ENCODE results near the gene CACNA2D3. TPM values are rescaled to one million over a fixed set of nuclear protein-coding genes. Genes with fewer than 3 reads are reported as not detected.

CACNA2D3 gene
- total RNA-seq, 2 experiments from 2014 or later = not detected

DNA sequence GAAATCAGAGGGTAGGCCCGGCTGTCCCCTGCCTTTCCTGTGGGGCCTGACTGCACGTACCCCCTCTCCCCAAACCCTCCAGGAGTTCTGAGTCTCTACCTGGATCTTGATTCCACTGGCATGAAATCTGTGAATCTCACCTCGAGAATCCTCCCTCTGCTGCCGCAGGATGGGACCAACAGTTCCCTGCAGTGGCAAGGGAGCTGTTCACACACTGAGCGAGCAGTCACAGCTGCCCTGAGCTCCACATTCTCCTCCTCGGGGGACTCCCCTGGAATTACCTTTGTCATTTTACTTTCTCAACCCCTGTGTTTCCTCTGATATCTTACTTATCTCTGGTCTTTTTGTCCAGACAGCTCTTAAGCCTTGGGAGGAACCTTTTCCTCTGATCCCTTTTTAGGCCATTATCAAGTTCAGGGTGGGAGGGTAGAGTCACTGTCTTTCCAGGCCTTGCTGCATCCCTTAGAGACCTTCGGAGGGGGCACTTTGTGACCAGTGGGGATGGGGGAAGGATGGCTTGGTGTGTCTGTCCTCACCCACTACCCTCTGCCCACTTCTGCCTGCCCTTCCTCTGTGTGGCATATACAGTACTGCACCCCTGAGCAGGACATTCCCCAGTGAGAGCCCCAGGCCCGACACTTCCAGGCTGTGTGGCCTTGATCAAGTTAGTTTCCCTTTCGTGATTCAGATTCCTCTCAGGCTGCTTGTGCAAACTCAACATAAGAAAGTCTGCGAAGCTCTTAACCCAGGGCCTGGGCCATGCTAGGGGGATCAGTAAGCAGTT lies 42.0 kb downstream of the CACNA2D3 start:
- H3K4me3 Mint-ChIP-seq = no peak overlapping the region
- no peak overlapping the region for H3K27ac Mint-ChIP-seq
- H3K9me3 Mint-ChIP-seq = peaks cover 2% of the 10 kb centered on the region
- no peaks in the 10 kb centered on the region for H3K36me3 Mint-ChIP-seq
- no peak for DNase-seq
- ChIA-PET CTCF (no interaction called here), POLR2A (no interaction called here)
- no peaks in the 10 kb centered on the region for H3K4me1 Mint-ChIP-seq (ENCODE audit: low read depth)
- peaks cover 3% of the 10 kb centered on the region for H3K27me3 Mint-ChIP-seq
- intact Hi-C loops (cut with micrococcal nuclease) = no loop called here

DNA sequence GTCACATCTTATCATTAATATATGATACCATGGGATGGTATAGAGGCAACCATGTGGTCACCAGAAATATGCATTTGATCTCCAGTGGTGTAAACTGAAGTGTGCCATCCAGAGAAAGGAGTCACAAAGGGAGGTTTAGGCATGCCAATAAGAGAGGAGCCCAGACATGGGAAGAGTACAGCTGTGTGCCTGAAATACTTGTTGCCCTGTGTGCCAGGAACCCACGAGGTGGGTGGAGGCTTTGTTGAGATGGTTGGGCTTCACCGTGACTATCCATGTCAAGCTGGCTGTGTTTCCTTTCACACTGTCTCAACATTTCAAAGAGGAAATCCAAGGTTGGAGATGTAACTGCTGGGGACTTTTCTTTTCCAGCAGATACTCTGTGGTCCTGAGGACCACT lies 43.5 kb downstream of the CACNA2D3 start:
- no peaks in the 10 kb centered on the region for H3K4me1 Mint-ChIP-seq (ENCODE audit: low read depth)
- intact Hi-C loops (cut with micrococcal nuclease) = no loop called here
- CTCF ChIA-PET = no interaction called here
- H3K27me3 Mint-ChIP-seq = no peaks in the 10 kb centered on the region
- DNase-seq = no peak
- H3K4me3 Mint-ChIP-seq = no peak overlapping the region
- H3K36me3 Mint-ChIP-seq = no peaks in the 10 kb centered on the region
- H3K27ac Mint-ChIP-seq = no peak overlapping the region
- POLR2A ChIA-PET = no interaction called here
- peaks cover 2% of the 10 kb centered on the region for H3K9me3 Mint-ChIP-seq

DNA sequence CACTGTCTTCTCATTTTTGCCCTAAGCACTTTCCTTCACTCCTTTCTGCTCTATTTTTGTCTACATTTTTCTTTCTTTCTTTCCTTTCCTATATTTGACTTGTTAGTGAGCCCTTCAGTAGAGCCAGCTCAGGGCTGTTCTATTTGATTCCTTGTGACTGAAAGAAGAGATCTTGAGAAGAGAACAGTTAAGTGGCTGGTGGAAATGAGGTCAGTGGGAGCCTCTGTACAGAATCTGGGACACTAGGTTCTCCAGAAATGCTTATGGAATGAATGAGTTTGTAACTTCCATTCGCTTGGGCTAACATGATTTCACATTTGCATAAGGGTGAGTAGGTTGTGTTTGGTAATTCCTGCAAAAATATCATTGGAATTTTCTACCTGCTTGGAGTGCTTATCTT lies 45.6 kb downstream of the CACNA2D3 start:
- peaks cover 2% of the 10 kb centered on the region for H3K9me3 Mint-ChIP-seq
- no peaks in the 10 kb centered on the region for H3K4me1 Mint-ChIP-seq (ENCODE audit: low read depth)
- no peak overlapping the region for H3K27ac Mint-ChIP-seq
- no peaks in the 10 kb centered on the region for H3K27me3 Mint-ChIP-seq
- CTCF ChIA-PET = no interaction called here
- DNase-seq = no peak
- no peak overlapping the region for H3K4me3 Mint-ChIP-seq
- POLR2A ChIA-PET = no interaction called here
- intact Hi-C loops (cut with micrococcal nuclease) = no loop called here
- H3K36me3 Mint-ChIP-seq = no peaks in the 10 kb centered on the region

DNA sequence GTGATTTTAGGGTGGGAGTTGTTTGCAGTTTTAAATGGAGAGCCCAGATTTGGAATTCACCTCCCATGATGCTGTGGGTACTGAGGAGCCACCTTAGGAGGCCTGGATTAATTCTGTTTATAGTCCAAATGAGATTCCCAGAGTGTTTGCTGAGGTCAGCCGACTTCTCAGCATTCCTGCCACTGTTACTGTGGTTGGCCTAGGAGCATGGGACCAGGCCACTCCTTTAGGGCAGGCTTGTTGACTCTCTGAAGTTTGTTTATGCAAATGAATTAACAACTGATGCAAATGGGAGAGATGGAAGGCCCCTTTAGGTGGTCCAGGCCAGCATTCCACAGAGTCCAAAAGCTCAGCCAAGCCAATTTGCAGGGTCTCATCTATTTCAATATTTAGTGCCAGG lies 46.1 kb downstream of the CACNA2D3 start:
- H3K4me1 Mint-ChIP-seq (ENCODE audit: low read depth) = no peaks in the 10 kb centered on the region
- H3K27ac Mint-ChIP-seq = no peak overlapping the region
- ChIA-PET CTCF (no interaction called here), POLR2A (no interaction called here)
- no peaks in the 10 kb centered on the region for H3K27me3 Mint-ChIP-seq
- no peaks in the 10 kb centered on the region for H3K36me3 Mint-ChIP-seq
- H3K4me3 Mint-ChIP-seq = no peak overlapping the region
- intact Hi-C loops (cut with micrococcal nuclease) = no loop called here
- no peak for DNase-seq
- peaks cover 2% of the 10 kb centered on the region for H3K9me3 Mint-ChIP-seq

DNA sequence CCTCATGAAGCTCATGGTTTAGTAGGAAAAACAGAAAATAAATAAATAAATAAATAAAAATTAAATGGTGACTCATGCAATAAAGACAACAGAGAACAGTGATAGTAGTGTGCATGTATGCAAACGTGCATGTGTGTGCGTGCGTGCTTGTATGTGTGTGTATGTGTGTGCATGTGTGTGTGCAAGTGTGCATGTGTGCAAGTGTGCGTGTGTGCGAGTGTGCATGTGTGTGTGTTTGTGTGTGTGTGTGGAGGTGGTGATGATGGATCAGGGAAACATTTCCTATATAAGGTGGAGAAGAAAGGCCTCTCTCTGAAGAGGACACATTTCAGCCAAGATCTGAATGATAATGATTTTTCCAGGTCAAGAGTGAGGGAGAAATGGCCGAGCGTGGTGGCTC lies 47.2 kb downstream of the CACNA2D3 start:
- Mint-ChIP-seq H3K4me3 (no peak overlapping the region), H3K27me3 (no peaks in the 10 kb centered on the region), H3K36me3 (no peaks in the 10 kb centered on the region), H3K4me1 (ENCODE audit: low read depth) (no peaks in the 10 kb centered on the region), H3K9me3 (peaks cover 2% of the 10 kb centered on the region), H3K27ac (no peak overlapping the region)
- ChIA-PET CTCF (no interaction called here), POLR2A (no interaction called here)
- intact Hi-C loops (cut with micrococcal nuclease) = no loop called here
- DNase-seq = no peak

DNA sequence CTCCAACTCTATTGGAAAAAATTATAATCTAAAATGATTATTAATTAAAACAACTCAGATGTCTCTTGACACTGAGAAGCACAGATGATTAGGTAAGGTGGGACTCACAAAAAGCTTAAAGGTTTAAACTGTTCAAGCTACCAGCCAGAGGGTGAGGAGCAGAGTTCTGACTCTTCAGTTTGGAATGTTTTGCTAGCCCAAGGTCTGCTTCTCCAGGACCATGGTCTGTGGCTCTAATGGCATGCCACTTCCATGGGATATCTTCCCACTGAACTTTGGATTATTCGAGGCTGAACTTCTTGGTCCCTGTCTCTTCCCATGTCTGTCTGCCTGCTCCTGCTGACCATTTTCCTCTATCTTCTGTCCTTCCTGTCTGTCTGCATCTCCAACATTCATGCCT lies 49.2 kb downstream of the CACNA2D3 start:
- DNase-seq = no peak
- ChIA-PET CTCF (no interaction called here), POLR2A (no interaction called here)
- Mint-ChIP-seq H3K9me3 (peaks cover 2% of the 10 kb centered on the region), H3K27me3 (no peaks in the 10 kb centered on the region), H3K36me3 (no peaks in the 10 kb centered on the region), H3K4me1 (ENCODE audit: low read depth) (no peaks in the 10 kb centered on the region), H3K4me3 (no peak overlapping the region), H3K27ac (no peak overlapping the region)
- intact Hi-C loops (cut with micrococcal nuclease) = no loop called here

DNA sequence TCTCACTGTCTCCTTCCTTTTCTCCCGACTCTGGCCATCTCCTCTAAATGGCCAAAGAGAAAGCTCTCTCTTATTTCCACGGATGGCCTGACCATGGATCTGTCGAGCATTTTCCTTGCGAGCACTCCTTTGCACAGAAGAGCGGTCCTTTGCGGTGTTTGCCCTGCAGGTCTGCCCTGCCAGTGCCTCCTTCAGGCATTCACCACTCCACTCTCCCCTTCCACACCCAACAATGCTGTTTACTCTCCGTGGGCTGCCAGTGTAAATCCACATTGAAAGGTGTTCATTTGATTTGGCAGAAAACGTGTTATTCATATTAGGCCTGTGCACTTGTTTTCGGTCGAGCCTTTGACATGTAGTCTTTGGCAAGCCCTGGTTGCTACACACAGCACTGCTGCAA lies 49.6 kb downstream of the CACNA2D3 start:
- Mint-ChIP-seq H3K27ac (no peak overlapping the region), H3K36me3 (no peaks in the 10 kb centered on the region), H3K4me3 (no peak overlapping the region), H3K9me3 (peaks cover 2% of the 10 kb centered on the region), H3K27me3 (no peaks in the 10 kb centered on the region), H3K4me1 (ENCODE audit: low read depth) (no peaks in the 10 kb centered on the region)
- POLR2A ChIA-PET = no interaction called here
- no peak for DNase-seq
- intact Hi-C loops (cut with micrococcal nuclease) = no loop called here
- CTCF ChIA-PET = no interaction called here

DNA sequence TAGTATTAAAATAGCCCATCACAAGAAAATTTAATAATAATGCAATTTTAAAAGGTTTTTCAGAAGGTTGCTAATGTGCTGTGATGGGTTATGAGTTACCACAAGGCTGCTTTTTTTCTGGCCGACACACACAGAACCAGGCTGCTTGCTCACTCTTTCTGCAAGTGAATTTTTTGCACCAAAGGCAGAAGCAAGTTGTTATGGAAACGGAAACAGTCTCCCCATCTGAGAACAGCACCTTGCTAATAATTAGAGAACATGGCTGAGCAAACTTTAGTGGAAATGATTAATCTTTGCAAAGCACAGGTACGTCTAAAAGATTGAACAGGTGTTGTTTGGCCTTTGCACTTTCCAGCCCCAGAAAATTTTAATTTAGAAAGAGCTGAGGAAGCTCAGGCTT lies 51.0 kb downstream of the CACNA2D3 start:
- intact Hi-C loops (cut with micrococcal nuclease) = no loop called here
- Mint-ChIP-seq H3K4me3 (no peak overlapping the region), H3K36me3 (no peaks in the 10 kb centered on the region), H3K9me3 (peaks cover 2% of the 10 kb centered on the region), H3K27ac (no peak overlapping the region), H3K27me3 (no peaks in the 10 kb centered on the region), H3K4me1 (ENCODE audit: low read depth) (no peaks in the 10 kb centered on the region)
- DNase-seq = no peak
- POLR2A ChIA-PET = no interaction called here
- CTCF ChIA-PET = no interaction called here

DNA sequence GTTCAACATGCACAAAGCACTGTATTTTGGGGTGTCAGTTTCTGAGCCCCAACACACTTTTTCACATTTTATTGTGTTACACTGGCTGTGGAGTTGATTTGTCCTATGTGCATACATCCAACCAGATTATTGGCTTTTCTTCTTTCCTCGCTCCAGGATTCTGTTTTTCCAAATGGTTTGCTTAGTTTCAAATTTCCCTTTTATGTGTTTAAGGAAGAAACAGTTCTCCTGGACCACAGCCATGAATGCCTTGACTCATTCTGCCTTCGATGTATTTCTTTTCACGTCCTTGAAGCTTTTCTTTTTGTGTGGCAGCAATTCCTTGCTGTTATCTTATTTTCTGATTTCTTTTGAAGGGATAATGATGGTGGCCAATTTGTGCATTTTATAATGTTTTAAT lies 53.8 kb downstream of the CACNA2D3 start:
- intact Hi-C loops (cut with micrococcal nuclease) = no loop called here
- Mint-ChIP-seq H3K4me1 (ENCODE audit: low read depth) (no peaks in the 10 kb centered on the region), H3K4me3 (no peak overlapping the region), H3K9me3 (no peaks in the 10 kb centered on the region), H3K27ac (no peak overlapping the region), H3K27me3 (no peaks in the 10 kb centered on the region), H3K36me3 (no peaks in the 10 kb centered on the region)
- DNase-seq = no peak
- POLR2A ChIA-PET = no interaction called here
- CTCF ChIA-PET = no interaction called here

DNA sequence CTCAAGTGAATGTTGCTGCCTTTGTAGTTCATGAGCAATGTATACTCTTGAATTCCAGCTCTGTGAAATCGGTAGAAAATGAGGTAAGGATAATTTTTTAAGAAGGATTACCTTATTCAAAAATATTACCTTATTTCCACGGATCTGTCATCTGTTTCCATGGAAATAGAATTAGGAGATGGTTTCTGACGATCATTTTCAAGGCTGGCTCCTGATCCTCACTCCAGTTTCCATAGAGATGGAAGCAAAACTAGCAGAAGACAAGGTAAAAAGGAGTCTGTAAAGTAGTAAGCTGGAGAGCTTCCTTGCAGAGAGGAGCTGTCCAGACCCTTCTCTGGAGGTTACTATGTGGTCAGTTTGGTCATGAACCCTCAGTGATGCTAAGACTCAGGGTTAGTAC lies 55.5 kb downstream of the CACNA2D3 start:
- no peaks in the 10 kb centered on the region for H3K27me3 Mint-ChIP-seq
- H3K4me3 Mint-ChIP-seq = no peak overlapping the region
- ChIA-PET CTCF (no interaction called here), POLR2A (no interaction called here)
- DNase-seq = no peak
- no peaks in the 10 kb centered on the region for H3K4me1 Mint-ChIP-seq (ENCODE audit: low read depth)
- intact Hi-C loops (cut with micrococcal nuclease) = no loop called here
- H3K36me3 Mint-ChIP-seq = no peaks in the 10 kb centered on the region
- no peak overlapping the region for H3K27ac Mint-ChIP-seq
- H3K9me3 Mint-ChIP-seq = no peaks in the 10 kb centered on the region

DNA sequence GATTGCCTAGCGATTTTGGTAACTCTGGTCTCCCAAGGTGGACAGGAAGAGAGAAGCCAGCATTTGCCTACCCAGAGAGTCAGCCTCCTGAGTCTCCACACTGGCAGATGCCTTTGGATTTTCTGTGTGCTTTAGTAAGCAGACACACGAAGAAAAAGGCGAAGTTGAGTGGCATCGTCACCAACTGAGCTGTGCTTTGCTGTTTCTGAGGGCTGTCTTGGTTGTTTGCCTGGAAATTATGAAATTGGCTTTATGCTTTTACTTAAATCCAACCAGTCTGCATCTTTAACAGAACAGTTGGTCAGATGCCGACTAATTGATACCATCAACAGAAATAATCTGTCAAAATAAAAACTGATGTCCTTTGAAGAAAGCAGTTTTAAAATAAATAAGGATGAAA lies 56.0 kb downstream of the CACNA2D3 start:
- no peaks in the 10 kb centered on the region for H3K27me3 Mint-ChIP-seq
- DNase-seq = no peak
- H3K9me3 Mint-ChIP-seq = no peaks in the 10 kb centered on the region
- ChIA-PET CTCF (no interaction called here), POLR2A (no interaction called here)
- H3K27ac Mint-ChIP-seq = no peak overlapping the region
- H3K36me3 Mint-ChIP-seq = no peaks in the 10 kb centered on the region
- no peaks in the 10 kb centered on the region for H3K4me1 Mint-ChIP-seq (ENCODE audit: low read depth)
- intact Hi-C loops (cut with micrococcal nuclease) = no loop called here
- no peak overlapping the region for H3K4me3 Mint-ChIP-seq

DNA sequence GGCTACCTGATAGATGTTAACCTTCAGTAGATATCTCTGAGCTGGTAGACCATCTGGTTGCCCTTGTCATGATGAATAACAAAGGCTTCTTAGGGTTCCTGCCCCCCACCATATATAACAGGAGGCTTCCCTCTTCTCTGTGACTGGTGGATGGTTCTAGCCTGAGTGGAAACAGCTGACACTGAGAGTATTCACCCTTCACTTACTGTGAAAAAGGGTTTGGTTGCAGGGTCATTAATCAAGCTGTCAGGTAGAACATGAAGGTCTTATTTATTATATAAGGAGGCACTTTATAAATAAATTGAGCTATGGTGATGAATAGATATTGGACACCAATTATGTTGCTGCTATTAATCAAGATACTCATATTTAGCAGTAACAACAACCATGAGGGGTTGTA lies 58.6 kb downstream of the CACNA2D3 start:
- DNase-seq = no peak
- ChIA-PET CTCF (no interaction called here), POLR2A (no interaction called here)
- H3K4me1 Mint-ChIP-seq (ENCODE audit: low read depth) = no peaks in the 10 kb centered on the region
- H3K27ac Mint-ChIP-seq = no peak overlapping the region
- H3K4me3 Mint-ChIP-seq = no peak overlapping the region
- no peaks in the 10 kb centered on the region for H3K27me3 Mint-ChIP-seq
- H3K9me3 Mint-ChIP-seq = no peaks in the 10 kb centered on the region
- intact Hi-C loops (cut with micrococcal nuclease) = no loop called here
- H3K36me3 Mint-ChIP-seq = no peaks in the 10 kb centered on the region

DNA sequence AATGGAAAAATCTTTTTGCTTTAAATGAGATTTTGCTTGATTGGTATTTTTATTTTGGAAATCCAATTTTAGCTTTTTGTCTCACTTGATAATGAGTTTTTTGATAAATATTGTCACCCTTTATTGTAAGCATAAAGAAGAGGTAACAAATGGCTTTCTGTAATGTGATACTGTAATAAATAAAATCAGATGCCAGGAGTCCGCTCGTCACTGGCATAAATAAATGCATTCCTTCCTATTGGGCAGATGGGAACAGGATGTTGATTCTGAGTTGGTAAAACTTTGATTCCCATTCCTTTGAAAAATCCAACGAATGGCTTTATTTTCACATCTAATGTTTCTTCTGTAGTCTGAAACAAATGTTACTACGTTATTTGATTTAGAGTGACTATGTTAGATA lies 59.9 kb downstream of the CACNA2D3 start:
- DNase-seq = no peak
- no peak overlapping the region for H3K27ac Mint-ChIP-seq
- no peaks in the 10 kb centered on the region for H3K27me3 Mint-ChIP-seq
- no peaks in the 10 kb centered on the region for H3K36me3 Mint-ChIP-seq
- intact Hi-C loops (cut with micrococcal nuclease) = no loop called here
- H3K4me3 Mint-ChIP-seq = no peak overlapping the region
- no peaks in the 10 kb centered on the region for H3K4me1 Mint-ChIP-seq (ENCODE audit: low read depth)
- ChIA-PET CTCF (no interaction called here), POLR2A (no interaction called here)
- no peaks in the 10 kb centered on the region for H3K9me3 Mint-ChIP-seq

DNA sequence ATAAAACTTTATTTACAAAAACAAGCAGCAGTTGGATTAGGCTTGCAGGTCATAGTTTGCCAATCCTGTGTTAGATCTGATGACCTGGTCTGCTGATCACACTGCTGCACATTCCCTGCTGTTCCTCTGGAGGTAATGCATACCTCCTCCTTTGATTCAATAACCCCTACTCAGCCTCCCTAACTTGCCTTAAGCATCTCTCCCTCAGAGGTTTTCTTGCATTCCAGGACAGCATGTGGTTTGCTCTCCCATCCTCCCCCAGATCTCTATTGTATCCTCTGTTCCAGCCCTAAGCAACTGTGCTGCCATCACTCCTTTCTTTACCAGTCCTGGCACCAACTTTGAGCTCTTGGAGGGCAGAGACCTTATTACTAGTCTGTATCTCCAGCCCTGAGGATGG lies 63.4 kb downstream of the CACNA2D3 start:
- H3K9me3 Mint-ChIP-seq = peaks cover 10% of the 10 kb centered on the region
- no peak overlapping the region for H3K27ac Mint-ChIP-seq
- H3K36me3 Mint-ChIP-seq = no peaks in the 10 kb centered on the region
- H3K27me3 Mint-ChIP-seq = no peaks in the 10 kb centered on the region
- no peak for DNase-seq
- no peaks in the 10 kb centered on the region for H3K4me1 Mint-ChIP-seq (ENCODE audit: low read depth)
- H3K4me3 Mint-ChIP-seq = no peak overlapping the region
- CTCF ChIA-PET = no interaction called here
- intact Hi-C loops (cut with micrococcal nuclease) = no loop called here
- POLR2A ChIA-PET = no interaction called here

Data from activated CD4-positive, alpha-beta memory T cell treated with anti-CD3 and anti-CD28 coated beads for 36 hours (primary cell).